Measurements from ENCODE around the gene ZNF609. TPM values are rescaled to one million over a fixed set of nuclear protein-coding genes. Genes with fewer than 3 reads are reported as not detected.

The ZNF609 gene
- total RNA-seq, 1 donor from 2014 or later: 55.1 TPM

- DNase-seq (ENCODE audit: low spot score): no peak
These were observed 257.5 kb downstream of the ZNF609 start for GRCh38 chr15:64717735-64718495.

GRCh38 chr15:64720188-64720587 is 259.8 kb downstream of the ZNF609 start:
- no peak for DNase-seq (ENCODE audit: low spot score)

- DNase-seq (ENCODE audit: low spot score): no peak
These were observed 269.8 kb downstream of the ZNF609 start for GRCh38 chr15:64730151-64730550.

DNA sequence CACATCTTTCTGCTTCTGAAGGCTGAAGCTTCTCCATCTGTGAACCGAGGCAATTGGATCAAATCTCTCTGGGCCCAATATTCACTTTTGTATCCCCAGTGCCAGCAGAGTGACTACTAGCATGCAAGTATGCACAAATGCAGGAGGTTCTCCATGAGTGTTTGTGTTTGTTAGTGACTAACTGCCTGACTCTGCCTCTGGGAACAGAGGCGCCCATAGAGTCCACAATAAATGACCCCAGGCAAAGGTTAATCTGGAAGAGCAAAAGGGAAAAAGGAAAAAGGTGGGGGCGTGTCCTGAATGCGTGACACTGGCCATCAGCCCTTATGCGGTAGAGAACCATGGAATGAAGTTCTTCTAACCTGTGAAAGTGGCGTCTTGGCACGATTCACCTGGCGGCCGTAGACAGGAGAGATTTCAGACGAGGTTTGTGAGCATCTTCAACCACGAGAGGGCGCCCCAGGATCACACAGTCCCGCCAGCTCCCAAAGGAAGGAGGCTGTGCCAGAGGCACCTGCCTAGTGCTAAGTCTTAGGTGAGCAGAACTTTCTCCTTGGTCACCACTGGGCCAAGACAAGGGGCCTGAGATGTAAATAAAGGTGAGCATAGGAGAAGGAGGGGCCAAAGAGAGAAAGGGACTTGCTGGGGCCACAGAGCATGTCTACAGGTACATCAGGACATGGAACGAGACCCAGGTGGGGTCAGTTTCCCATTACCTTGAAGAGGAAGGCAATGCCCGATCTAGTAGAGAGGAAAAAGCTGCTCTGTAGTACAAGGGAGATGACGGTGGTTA is 270.8 kb downstream of the ZNF609 start:
- DNase-seq (ENCODE audit: low spot score): peak; percentile 90

DNA sequence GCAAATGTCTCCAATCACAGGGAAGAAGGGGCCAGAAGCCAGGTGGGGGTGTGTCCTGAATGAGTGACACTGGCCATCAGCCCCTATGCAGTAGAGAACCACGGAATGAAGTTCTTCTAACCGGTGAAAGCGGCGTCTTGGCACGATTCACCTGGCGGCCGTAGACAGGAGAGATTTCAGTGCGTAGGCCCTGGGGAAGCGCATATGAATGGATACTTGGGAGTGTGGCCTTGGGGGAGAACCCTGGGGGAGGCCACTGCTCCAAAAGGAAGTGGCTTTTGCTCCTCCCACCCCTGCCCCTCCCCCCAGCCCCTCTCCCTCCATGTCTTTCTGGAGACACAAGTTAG is 271.4 kb downstream of the ZNF609 start:
- no peak for DNase-seq (ENCODE audit: low spot score)

GRCh38 chr15:64732156-64732860 is 271.9 kb downstream of the ZNF609 start:
- no peak for DNase-seq (ENCODE audit: low spot score)

Other genes starting within 250 kb of the ZNF609 start
- gene CSNK1G1, start 104.4 kb upstream of the ZNF609 start, total RNA-seq: 29.5 TPM
- 1.8 TPM for gene PCLAF, start 79.1 kb upstream of the ZNF609 start, total RNA-seq
- gene TRIP4, start 72.7 kb upstream of the ZNF609 start, total RNA-seq: 31.7 TPM